NOMO-1 treated with DMSO at 0.1 percent for 48 hours (cell line): ENCODE data around the gene ATP2C2.

Experiments
- DNase-seq: peaks from one replicate; lab custom pipeline; 2025; ENCODE audit not compliant: unreplicated experiment; lab: John Stamatoyannopoulos, UW

The ATP2C2 gene

GRCh38 chr16:84486551-84487235 is 118.4 kb downstream of the ATP2C2 start:
- no peak for DNase-seq

- DNase-seq = no peak
Observed at GRCh38 chr16:84487358-84487757, 119.0 kb downstream of the ATP2C2 start.

- no peak for DNase-seq
Observed at GRCh38 chr16:84489131-84489530, 120.8 kb downstream of the ATP2C2 start.

- DNase-seq = no peak
Observed at GRCh38 chr16:84495506-84495905, 127.2 kb downstream of the ATP2C2 start.

GRCh38 chr16:84496991-84497390 is 128.7 kb downstream of the ATP2C2 start:
- DNase-seq = no peak

- DNase-seq = no peak
Observed at GRCh38 chr16:84497418-84498222, 129.3 kb downstream of the ATP2C2 start.

- DNase-seq = no peak
Observed at GRCh38 chr16:84498223-84498610, 129.9 kb downstream of the ATP2C2 start.

GRCh38 chr16:84498859-84499620 is 130.7 kb downstream of the ATP2C2 start:
- no peak for DNase-seq

- DNase-seq = no peak
Observed at GRCh38 chr16:84499638-84500037, 131.3 kb downstream of the ATP2C2 start.

- DNase-seq = no peak
Observed at GRCh38 chr16:84500531-84500930, 132.2 kb downstream of the ATP2C2 start.

- no peak for DNase-seq
Observed at GRCh38 chr16:84501077-84501735, 132.9 kb downstream of the ATP2C2 start.

GRCh38 chr16:84502075-84502474 is 133.7 kb downstream of the ATP2C2 start:
- DNase-seq = no peak

- no peak for DNase-seq
Observed at GRCh38 chr16:84502581-84502980, 134.2 kb downstream of the ATP2C2 start.

GRCh38 chr16:84503751-84504395 is 135.5 kb downstream of the ATP2C2 start:
- DNase-seq = no peak

GRCh38 chr16:84504420-84505248 is 136.3 kb downstream of the ATP2C2 start, which contains the start of gene MEAK7:
Gene MEAK7 (minus strand): TSS chr16:84504659. CDS start chr16:84498086, 6,573 bp downstream.
- DNase-seq = peak; percentile 95

- DNase-seq = no peak
Observed at GRCh38 chr16:84505249-84506187, 137.2 kb downstream of the ATP2C2 start.

GRCh38 chr16:84507011-84507982 is 139.0 kb downstream of the ATP2C2 start:
- DNase-seq = peak; percentile 14
